Measurements from ENCODE around the gene IL1RAP.

GRCh38 chr3:190606596-190606995 is 92.7 kb downstream of the IL1RAP start:
- TF ChIP-seq TOX (CRISPR knock-in tag; IDR thresholded peaks at IDR 0.05; ENCODE audit: borderline replicate concordance) (no peak), GLIS3 (CRISPR knock-in tag; IDR thresholded peaks at IDR 0.05) (no peak), ZC3H10 (CRISPR knock-in tag; IDR thresholded peaks at IDR 0.05) (no peak), SNAI2 (CRISPR knock-in tag; IDR thresholded peaks at IDR 0.05) (no peak)

Data from SK-N-SH treated with all-trans-retinoic acid at 6 μM for 48 hours (cell line).